Lung (tissue), 12 donors: Measurements from ENCODE around the gene PNKD. TPM values are rescaled to one million over a fixed set of nuclear protein-coding genes. Genes with fewer than 3 reads are reported as not detected.

ENCODE experiments used
- ATAC-seq: fragments of 200-7000 bp; cut with Tn5 transposase; one replicate; pipeline ENCODE4 v1.9.1; 2020; ENCODE audit warnings: moderate number of reproducible peaks; ENCODE audit not compliant: insufficient read depth, low FRiP score
- DNase-seq, 3 donors: peaks; one replicate each; pipeline ENCODE4 v3.0.0-alpha.2; 2013 to 2017
- H3K27ac ChIP-seq, 2 donors: one replicate each; pipeline ENCODE4 v1.5.1; 2013; ENCODE audit warnings: mild to moderate bottlenecking in 2 of 2, moderate library complexity in 2 of 2, control low read depth in 1 of 2, inconsistent platforms in 1 of 2, low read depth in 1 of 2, low read length in 1 of 2
- H3K27me3 ChIP-seq, 3 donors: one replicate each; pipeline ENCODE4 v1.5.1; 2013; ENCODE audit warnings: low read length in 2 of 3; ENCODE audit not compliant: control insufficient read depth in 3 of 3, insufficient read depth in 3 of 3
- H3K36me3 ChIP-seq, 4 donors: one replicate each; pipeline ENCODE4 v1.5.1; 2013; ENCODE audit warnings: low read length in 4 of 4, mild to moderate bottlenecking in 1 of 4, moderate library complexity in 1 of 4; ENCODE audit not compliant: control insufficient read depth in 4 of 4, insufficient read depth in 4 of 4
- H3K4me1 ChIP-seq, 5 donors: one replicate each; pipeline ENCODE4 v1.5.1; 2013; ENCODE audit warnings: low read length in 5 of 5, mild to moderate bottlenecking in 2 of 5, moderate library complexity in 1 of 5; ENCODE audit not compliant: control insufficient read depth in 5 of 5, insufficient read depth in 5 of 5
- H3K4me3 ChIP-seq: one replicate; pipeline ENCODE4 v1.5.1; 2013; ENCODE audit warnings: mild to moderate bottlenecking, control low read depth, moderate library complexity
- H3K9ac ChIP-seq, 2 donors: one replicate each; pipeline ENCODE4 v1.5.1; 2013; ENCODE audit warnings: low read length in 2 of 2, control low read depth in 1 of 2; ENCODE audit not compliant: insufficient read depth in 1 of 2
- H3K9me3 ChIP-seq, 4 donors: one replicate each; pipeline ENCODE4 v1.5.1; 2013; ENCODE audit warnings: low read length in 3 of 4, mild to moderate bottlenecking in 1 of 4, moderate library complexity in 1 of 4; ENCODE audit not compliant: control insufficient read depth in 4 of 4, insufficient read depth in 3 of 4
- WGBS, 2 donors: extraction: QIAGEN DNeasy Blood & Tissue Kit; methylation state at CpG; one replicate each; pipeline ENCODE4 v1.1.7; 2013; 5-methylcytosine and 5-hydroxymethylcytosine counted together
- polyA plus RNA-seq, 2 donors: library from polyadenylated mRNA; stranded (reverse); fragments of 200-250 nt; gene quantifications; one replicate each; pipeline ENCODE4 v1.2.1, GENCODE V29; 2013
- total RNA-seq, 2 donors: library from RNA; depleted of rRNA in 1 of 2; stranded (reverse); fragments of >200 nt in 1 of 2; gene quantifications; one replicate each; pipeline ENCODE4 v1.2.1, GENCODE V29; 2014 to 2021
- TF ChIP-seq, protein P1 (sequence below): IDR thresholded peaks from 2 replicates; pipeline ENCODE4 v1.5.1; 2012; ENCODE audit warnings: mild to moderate bottlenecking; ENCODE audit errors: control extremely low read depth, extremely low read depth
- donor health status: control.
- donor health status: control.
- donor health status: Bipolar disorder and iron deficiency.
- donor health status: healthy.
- donor health status: DM: yes; HTN: yes; CAD: no.

PNKD gene
- total and polyA plus RNA-seq, 4 donors, result 83.8 to 137 (median 114) TPM

- H3K4me1 ChIP-seq, result peaks cover 0 to 17% (median 4%) of the 10 kb centered on the region in 5 donors
- TF ChIP-seq, protein P1, sequence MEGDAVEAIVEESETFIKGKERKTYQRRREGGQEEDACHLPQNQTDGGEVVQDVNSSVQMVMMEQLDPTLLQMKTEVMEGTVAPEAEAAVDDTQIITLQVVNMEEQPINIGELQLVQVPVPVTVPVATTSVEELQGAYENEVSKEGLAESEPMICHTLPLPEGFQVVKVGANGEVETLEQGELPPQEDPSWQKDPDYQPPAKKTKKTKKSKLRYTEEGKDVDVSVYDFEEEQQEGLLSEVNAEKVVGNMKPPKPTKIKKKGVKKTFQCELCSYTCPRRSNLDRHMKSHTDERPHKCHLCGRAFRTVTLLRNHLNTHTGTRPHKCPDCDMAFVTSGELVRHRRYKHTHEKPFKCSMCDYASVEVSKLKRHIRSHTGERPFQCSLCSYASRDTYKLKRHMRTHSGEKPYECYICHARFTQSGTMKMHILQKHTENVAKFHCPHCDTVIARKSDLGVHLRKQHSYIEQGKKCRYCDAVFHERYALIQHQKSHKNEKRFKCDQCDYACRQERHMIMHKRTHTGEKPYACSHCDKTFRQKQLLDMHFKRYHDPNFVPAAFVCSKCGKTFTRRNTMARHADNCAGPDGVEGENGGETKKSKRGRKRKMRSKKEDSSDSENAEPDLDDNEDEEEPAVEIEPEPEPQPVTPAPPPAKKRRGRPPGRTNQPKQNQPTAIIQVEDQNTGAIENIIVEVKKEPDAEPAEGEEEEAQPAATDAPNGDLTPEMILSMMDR, result no peak
- no peaks in the 10 kb centered on the region for H3K9me3 ChIP-seq
- ATAC-seq, result no peak
- no peak for DNase-seq
- H3K27me3 ChIP-seq, result no peaks in the 10 kb centered on the region
- H3K9ac ChIP-seq, result no peak overlapping the region
- peak overlapping the region in 1 of 2 donors; percentile 39 for H3K27ac ChIP-seq
- WGBS, 2 donors, result 82% methylated on average over 4 of the region's 4 CpGs
- peaks cover 28 to 43% (median 36%) of the 10 kb centered on the region in 4 donors for H3K36me3 ChIP-seq
- H3K4me3 ChIP-seq, result no peak overlapping the region
Observed at GRCh38 chr2:218229851-218230250, 40.5 kb upstream of the PNKD start.

GRCh38 chr2:218230882-218231281 lies 39.4 kb upstream of the PNKD start:
- no peak overlapping the region for H3K27ac ChIP-seq
- no peaks in the 10 kb centered on the region for H3K9me3 ChIP-seq
- H3K36me3 ChIP-seq, result peaks cover 32 to 49% (median 41%) of the 10 kb centered on the region in 4 donors
- no peak overlapping the region for H3K9ac ChIP-seq
- WGBS, 2 donors, result 5 to 6% methylated on average over 1 of the region's 1 CpG
- DNase-seq, result no peak
- no peak overlapping the region for H3K4me3 ChIP-seq
- H3K27me3 ChIP-seq, result no peaks in the 10 kb centered on the region
- TF ChIP-seq, protein P1, result no peak
- ATAC-seq, result no peak
- peaks cover 0 to 17% (median 6%) of the 10 kb centered on the region in 5 donors for H3K4me1 ChIP-seq

GRCh38 chr2:218233543-218233942 lies 36.8 kb upstream of the PNKD start:
- H3K27ac ChIP-seq, result no peak overlapping the region
- H3K27me3 ChIP-seq, result no peaks in the 10 kb centered on the region
- H3K9me3 ChIP-seq, result no peaks in the 10 kb centered on the region
- H3K9ac ChIP-seq, result no peak overlapping the region
- H3K4me1 ChIP-seq, result peaks cover 0 to 15% (median 6%) of the 10 kb centered on the region in 5 donors
- TF ChIP-seq, protein P1, result no peak
- peaks cover 33 to 53% (median 38%) of the 10 kb centered on the region in 4 donors for H3K36me3 ChIP-seq
- 87 to 96% methylated on average over 4 of the region's 4 CpGs for WGBS, 2 donors
- DNase-seq (no peak), ATAC-seq (no peak)
- no peak overlapping the region for H3K4me3 ChIP-seq

DNA sequence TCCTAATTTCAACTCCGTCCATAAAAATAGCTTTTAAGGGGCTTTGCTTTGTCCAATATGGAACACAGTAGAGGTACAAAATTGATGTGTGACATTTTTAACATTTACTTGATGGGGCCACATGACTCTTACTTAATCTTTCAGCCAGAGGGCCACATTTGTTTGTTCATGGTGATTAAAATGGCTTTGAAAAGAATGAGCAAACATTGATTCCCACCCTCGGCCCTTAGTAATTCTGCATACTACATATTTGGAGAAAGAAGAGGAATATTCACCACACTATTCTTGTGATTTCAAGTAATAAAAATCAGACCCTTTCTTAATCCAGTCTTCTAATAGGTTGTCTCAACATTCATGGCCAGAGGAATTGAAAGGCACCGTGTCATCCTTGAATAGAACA lies 35.8 kb upstream of the PNKD start:
- H3K9ac ChIP-seq, result no peak overlapping the region
- ATAC-seq (no peak), DNase-seq (no peak)
- no peak overlapping the region for H3K27ac ChIP-seq
- no peaks in the 10 kb centered on the region for H3K9me3 ChIP-seq
- no peak overlapping the region for H3K4me3 ChIP-seq
- 49 to 58% methylated on average over 3 of the region's 3 CpGs for WGBS, 2 donors
- peaks cover 0 to 11% (median 6%) of the 10 kb centered on the region in 5 donors for H3K4me1 ChIP-seq
- H3K27me3 ChIP-seq, result no peaks in the 10 kb centered on the region
- peaks cover 38 to 55% (median 43%) of the 10 kb centered on the region in 4 donors for H3K36me3 ChIP-seq
- TF ChIP-seq, protein P1, result no peak
